ENCODE results near the gene AK2. TPM values are rescaled to one million over a fixed set of nuclear protein-coding genes. Genes with fewer than 3 reads are reported as not detected.

The AK2 gene
- total and polyA plus RNA-seq, 2 donors (not counting 3 experiments of a cell fraction or from before 2014, with no cell fraction given), result 107 to 134 TPM

DNA sequence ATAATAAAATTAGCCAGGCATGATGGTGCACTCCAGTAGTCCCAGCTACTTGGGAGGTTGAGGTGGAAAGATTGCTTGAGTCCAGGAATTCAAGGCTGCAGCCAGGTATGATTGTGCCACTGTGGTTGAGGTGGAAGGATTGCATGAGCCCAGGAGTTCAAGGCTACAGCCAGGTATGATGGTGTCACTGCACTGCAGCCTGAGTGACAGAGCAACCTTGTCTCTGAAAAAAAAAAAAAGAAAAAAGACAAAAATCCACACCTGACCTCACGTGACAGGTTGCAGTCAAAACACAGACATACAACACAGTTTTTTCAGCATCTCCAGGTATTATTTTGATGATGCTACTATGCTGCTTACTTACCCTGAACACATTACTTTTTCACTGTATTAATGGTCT, 4.3 kb upstream of the AK2 start:
- BruUV-seq (replicated peaks), result no TSS peak
- dilution Hi-C loops (cut with MboI; ENCODE audit: extremely low pct_ligation_motif_present, low sequenced_read_pairs) (no loop called here), intact Hi-C loops (cut with micrococcal nuclease) (no loop called here)
- DNase-seq (ENCODE audit: low read depth, low spot score) (no peak), FAIRE-seq (no peak)
- POLR2A ChIA-PET, result no interaction called here
- Histone ChIP-seq H3K9ac (replicated peaks; ENCODE audit: extremely low read depth, insufficient read depth, low read length) (no peak overlapping the region), H3K4me1 (ENCODE audit: control insufficient read depth, extremely low read depth, insufficient read depth, low read length) (peaks cover 5% of the 10 kb centered on the region), H3K4me3 (replicated peaks in 1 of 3; ENCODE audit: insufficient read depth in 1 of 3, low read depth in 1 of 3, low read length in 3 of 3) (no peak overlapping the region), H4K20me1 (replicated peaks; ENCODE audit: control insufficient read depth, extremely low read depth, insufficient read depth, low read length) (no peaks in the 10 kb centered on the region), H3K27ac (ENCODE audit: insufficient read depth, low read depth, low read length) (no peak overlapping the region), H3K4me2 (ENCODE audit: insufficient read depth, low read length) (no peak overlapping the region), H3K9me3 (replicated peaks; ENCODE audit: control insufficient read depth, insufficient read depth, low read length) (no peaks in the 10 kb centered on the region), H3K36me3 (ENCODE audit: control insufficient read depth in 2 of 2, extremely low read depth in 1 of 2, insufficient read depth in 2 of 2, low read length in 2 of 2) (no peaks in the 10 kb centered on the region), H3K79me2 (ENCODE audit: control insufficient read depth, insufficient read depth, low read length) (peaks cover 5% of the 10 kb centered on the region), H2AFZ (ENCODE audit: low read depth, low read length) (no peak overlapping the region), H3K9me1 (replicated peaks; ENCODE audit: control insufficient read depth, extremely low read depth, insufficient read depth, low read length) (no peaks in the 10 kb centered on the region), H3K27me3 (ENCODE audit: control insufficient read depth in 2 of 2, insufficient read depth in 2 of 2, low read length in 2 of 2) (no peaks in the 10 kb centered on the region)
- no peak for TF ChIP-seq EZH2 (IDR thresholded peaks at IDR 0.05; ENCODE audit: borderline replicate concordance, low read depth, low read length, severe bottlenecking)
- no peak for TF ChIP-seq FOS (IDR thresholded peaks at IDR 0.05; ENCODE audit: borderline replicate concordance, insufficient read depth, low read length)
- no peak for TF ChIP-seq GATA2 (IDR thresholded peaks at IDR 0.05; ENCODE audit: insufficient read depth, insufficient read length, low read depth, low read length)
- TF ChIP-seq MAX (IDR thresholded peaks at IDR 0.05; ENCODE audit: insufficient read depth, insufficient read length), result no peak
- TF ChIP-seq POLR2A (IDR thresholded peaks at IDR 0.05; ENCODE audit: low read depth, low read length), result no peak
- no peak for TF ChIP-seq POLR2AphosphoS5 (IDR thresholded peaks at IDR 0.05; ENCODE audit: insufficient read depth, low read depth, low read length)
- TF ChIP-seq JUN (IDR thresholded peaks at IDR 0.05; ENCODE audit: borderline replicate concordance, insufficient read depth, insufficient read length, low read depth), result no peak
- TF ChIP-seq MYC (IDR thresholded peaks at IDR 0.05; ENCODE audit: low read depth, low read length), result no peak
- TF ChIP-seq, protein P1, sequence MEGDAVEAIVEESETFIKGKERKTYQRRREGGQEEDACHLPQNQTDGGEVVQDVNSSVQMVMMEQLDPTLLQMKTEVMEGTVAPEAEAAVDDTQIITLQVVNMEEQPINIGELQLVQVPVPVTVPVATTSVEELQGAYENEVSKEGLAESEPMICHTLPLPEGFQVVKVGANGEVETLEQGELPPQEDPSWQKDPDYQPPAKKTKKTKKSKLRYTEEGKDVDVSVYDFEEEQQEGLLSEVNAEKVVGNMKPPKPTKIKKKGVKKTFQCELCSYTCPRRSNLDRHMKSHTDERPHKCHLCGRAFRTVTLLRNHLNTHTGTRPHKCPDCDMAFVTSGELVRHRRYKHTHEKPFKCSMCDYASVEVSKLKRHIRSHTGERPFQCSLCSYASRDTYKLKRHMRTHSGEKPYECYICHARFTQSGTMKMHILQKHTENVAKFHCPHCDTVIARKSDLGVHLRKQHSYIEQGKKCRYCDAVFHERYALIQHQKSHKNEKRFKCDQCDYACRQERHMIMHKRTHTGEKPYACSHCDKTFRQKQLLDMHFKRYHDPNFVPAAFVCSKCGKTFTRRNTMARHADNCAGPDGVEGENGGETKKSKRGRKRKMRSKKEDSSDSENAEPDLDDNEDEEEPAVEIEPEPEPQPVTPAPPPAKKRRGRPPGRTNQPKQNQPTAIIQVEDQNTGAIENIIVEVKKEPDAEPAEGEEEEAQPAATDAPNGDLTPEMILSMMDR (IDR thresholded peaks at IDR 0.05; ENCODE audit: extremely low read depth in 1 of 2, insufficient read depth in 1 of 2, low read depth in 1 of 2, low read length in 2 of 2), result no peak
- CTCF ChIA-PET, result no interaction called here
